Caco-2 (cell line): ENCODE data around the gene DOCK10. TPM values are rescaled to one million over a fixed set of nuclear protein-coding genes. Genes with fewer than 3 reads are reported as not detected.

ENCODE experiments used
- BruUV-seq: library from RNA; stranded (reverse); fragments of 400-500 nt; replicated peaks from 2 replicates; lab custom pipeline; 2021; lab: Mats Ljungman, UMichigan
- CTCF ChIA-PET: fragments of 300-600 bp; sonication (Branson Sonifier 250); formaldehyde crosslinking; loops from one replicate; lab custom pipeline; 2022; ENCODE audit warnings: antibody characterized with exemption; lab: Charles Lee
- POLR2A ChIA-PET: fragments of 300-600 bp; sonication (Branson Sonifier 250); formaldehyde crosslinking; loops from one replicate; lab custom pipeline; 2022; ENCODE audit warnings: antibody characterized with exemption; lab: Charles Lee
- DNase-seq, 2 experiments: peaks; one replicate each; pipeline versions ENCODE4 v3.0.0 to v3.0.0-alpha.2; 2020 to 2022
- H3K27me3 ChIP-seq: replicated peaks from 2 replicates; pipeline ENCODE4 v1.6.0; 2011; ENCODE audit warnings: low read length; ENCODE audit not compliant: control insufficient read depth, insufficient read depth
- H3K36me3 ChIP-seq: 2 replicates; pipeline ENCODE4 v1.5.1; 2011; ENCODE audit warnings: low read length; ENCODE audit not compliant: control insufficient read depth, insufficient read depth
- H3K4me1 ChIP-seq: fragments of 250-450 bp; sonication (Bioruptor Pico); 2 replicates; pipeline ENCODE4 v1.5.1; 2020; ENCODE audit warnings: mild to moderate bottlenecking
- H3K4me3 ChIP-seq: 2 replicates; pipeline ENCODE4 v1.5.1; 2011; ENCODE audit warnings: low read depth, mild to moderate bottlenecking, control low read depth, low read length
- H3K9me3 ChIP-seq: fragments of 250-450 bp; sonication (Bioruptor Pico); 2 replicates; pipeline ENCODE4 v1.5.1; 2020; ENCODE audit warnings: mild to moderate bottlenecking, moderate library complexity
- H3K27ac Mint-ChIP-seq: one replicate; pipeline ENCODE4 v1.8.0; 2022; ENCODE audit warnings: mixed read lengths; ENCODE audit not compliant: unreplicated experiment
- H3K27me3 Mint-ChIP-seq: one replicate; pipeline ENCODE4 v1.8.0; 2022; ENCODE audit warnings: mixed read lengths; ENCODE audit not compliant: insufficient read depth, unreplicated experiment
- H3K36me3 Mint-ChIP-seq: one replicate; pipeline ENCODE4 v1.8.0; 2022; ENCODE audit warnings: mild to moderate bottlenecking, mixed read lengths; ENCODE audit not compliant: insufficient read depth, unreplicated experiment
- H3K4me1 Mint-ChIP-seq: one replicate; pipeline ENCODE4 v1.8.0; 2022; ENCODE audit warnings: low read depth, mixed read lengths; ENCODE audit not compliant: unreplicated experiment
- H3K4me3 Mint-ChIP-seq: one replicate; pipeline ENCODE4 v1.8.0; 2022; ENCODE audit warnings: mild to moderate bottlenecking, moderate library complexity, mixed read lengths; ENCODE audit not compliant: unreplicated experiment
- H3K9me3 Mint-ChIP-seq: one replicate; pipeline ENCODE4 v1.8.0; 2022; ENCODE audit warnings: mixed read lengths; ENCODE audit not compliant: unreplicated experiment
- intact Hi-C: fragments of 100-400 bp; cut with micrococcal nuclease; formaldehyde crosslinking; loops from one replicate; pipeline ENCODE4 v1.10.0; 2022; ENCODE audit not compliant: unreplicated experiment
- total RNA-seq: library from RNA; stranded (reverse); gene quantifications from 2 replicates; pipeline ENCODE4 v1.2.3, GENCODE V29; 2022
- TF ChIP-seq, protein P1 (sequence below), 2 experiments: fragments of 200-600 bp in 1 of 2; IDR thresholded peaks; 1 replicate in 1 of 2; 2 replicates in 1 of 2; pipeline versions ENCODE4 v1.5.1 to v1.8.0; 2011 to 2022; ENCODE audit warnings: antibody characterized with exemption in 1 of 2, control low read depth in 1 of 2, inconsistent platforms in 1 of 2, low read depth in 1 of 2, low read length in 1 of 2, mild to moderate bottlenecking in 1 of 2, moderate library complexity in 1 of 2; ENCODE audit not compliant: insufficient read depth in 1 of 2, severe bottlenecking in 1 of 2, unreplicated experiment in 1 of 2

Gene DOCK10
- total RNA-seq, 1 experiment from 2014 or later = not detected

GRCh38 chr2:224729435-224729834 is 312.8 kb downstream of the DOCK10 start:
- Histone ChIP-seq H3K4me1 (no peaks in the 10 kb centered on the region), H3K9me3 (no peaks in the 10 kb centered on the region), H3K4me3 (no peak overlapping the region), H3K27me3 (no peaks in the 10 kb centered on the region), H3K36me3 (no peaks in the 10 kb centered on the region)
- BruUV-seq = no TSS peak
- no peaks in the 10 kb centered on the region for H3K36me3 Mint-ChIP-seq
- no peak overlapping the region for H3K4me3 Mint-ChIP-seq
- CTCF ChIA-PET = no interaction called here
- no peaks in the 10 kb centered on the region for H3K27me3 Mint-ChIP-seq
- DNase-seq = no peak
- no peak overlapping the region for H3K27ac Mint-ChIP-seq
- TF ChIP-seq, protein P1, sequence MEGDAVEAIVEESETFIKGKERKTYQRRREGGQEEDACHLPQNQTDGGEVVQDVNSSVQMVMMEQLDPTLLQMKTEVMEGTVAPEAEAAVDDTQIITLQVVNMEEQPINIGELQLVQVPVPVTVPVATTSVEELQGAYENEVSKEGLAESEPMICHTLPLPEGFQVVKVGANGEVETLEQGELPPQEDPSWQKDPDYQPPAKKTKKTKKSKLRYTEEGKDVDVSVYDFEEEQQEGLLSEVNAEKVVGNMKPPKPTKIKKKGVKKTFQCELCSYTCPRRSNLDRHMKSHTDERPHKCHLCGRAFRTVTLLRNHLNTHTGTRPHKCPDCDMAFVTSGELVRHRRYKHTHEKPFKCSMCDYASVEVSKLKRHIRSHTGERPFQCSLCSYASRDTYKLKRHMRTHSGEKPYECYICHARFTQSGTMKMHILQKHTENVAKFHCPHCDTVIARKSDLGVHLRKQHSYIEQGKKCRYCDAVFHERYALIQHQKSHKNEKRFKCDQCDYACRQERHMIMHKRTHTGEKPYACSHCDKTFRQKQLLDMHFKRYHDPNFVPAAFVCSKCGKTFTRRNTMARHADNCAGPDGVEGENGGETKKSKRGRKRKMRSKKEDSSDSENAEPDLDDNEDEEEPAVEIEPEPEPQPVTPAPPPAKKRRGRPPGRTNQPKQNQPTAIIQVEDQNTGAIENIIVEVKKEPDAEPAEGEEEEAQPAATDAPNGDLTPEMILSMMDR (IDR thresholded peaks at IDR 0.05; ENCODE audit: insufficient read depth in 1 of 2, low read depth in 1 of 2, low read length in 1 of 2, severe bottlenecking in 1 of 2, unreplicated experiment in 1 of 2) = no peak
- no peaks in the 10 kb centered on the region for H3K4me1 Mint-ChIP-seq
- intact Hi-C loops = no loop called here
- H3K9me3 Mint-ChIP-seq = peaks cover 8% of the 10 kb centered on the region
- POLR2A ChIA-PET = no interaction called here

GRCh38 chr2:224724331-224724730 is 317.9 kb downstream of the DOCK10 start:
- Mint-ChIP-seq H3K9me3 (peaks cover 8% of the 10 kb centered on the region), H3K4me3 (no peak overlapping the region), H3K27me3 (no peaks in the 10 kb centered on the region), H3K4me1 (no peaks in the 10 kb centered on the region), H3K36me3 (no peaks in the 10 kb centered on the region), H3K27ac (no peak overlapping the region)
- H3K9me3 ChIP-seq = no peaks in the 10 kb centered on the region
- H3K4me1 ChIP-seq = no peaks in the 10 kb centered on the region
- BruUV-seq = no TSS peak
- DNase-seq = no peak
- CTCF ChIA-PET = no interaction called here
- intact Hi-C loops = no loop called here
- H3K4me3 ChIP-seq = no peak overlapping the region
- POLR2A ChIA-PET = no interaction called here
- H3K36me3 ChIP-seq = no peaks in the 10 kb centered on the region
- TF ChIP-seq, protein P1 (IDR thresholded peaks at IDR 0.05; ENCODE audit: insufficient read depth in 1 of 2, low read depth in 1 of 2, low read length in 1 of 2, severe bottlenecking in 1 of 2, unreplicated experiment in 1 of 2) = no peak
- no peaks in the 10 kb centered on the region for H3K27me3 ChIP-seq

DNA sequence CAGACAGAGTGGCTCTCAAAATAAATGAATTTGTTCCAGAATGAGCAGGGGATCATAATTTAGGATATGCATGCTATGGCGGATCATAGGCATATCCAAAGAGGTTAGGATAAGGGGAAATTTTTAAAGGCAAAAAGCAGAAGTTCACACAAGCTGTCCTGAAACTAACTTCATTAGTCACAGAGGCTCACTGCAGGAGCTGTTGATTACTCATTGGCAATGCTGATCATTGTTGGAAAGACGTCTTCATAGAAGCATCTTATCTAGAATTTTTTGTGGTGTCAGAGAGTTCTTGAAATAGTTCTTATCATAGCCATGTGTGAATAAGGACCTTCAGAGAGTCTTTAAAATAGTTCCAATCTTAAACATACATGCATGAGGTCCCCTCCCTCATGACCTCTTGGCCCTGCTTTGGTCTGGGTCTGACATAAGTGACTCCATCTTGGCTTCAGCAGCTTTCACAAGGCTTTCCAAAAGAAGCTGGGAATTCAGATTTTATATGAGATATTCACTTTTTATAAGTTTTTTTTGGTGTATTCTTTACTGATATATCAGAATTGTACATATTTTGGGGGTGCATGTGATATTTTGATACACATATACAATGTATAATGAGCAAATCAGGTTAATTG is 318.6 kb downstream of the DOCK10 start:
- Mint-ChIP-seq H3K4me1 (no peaks in the 10 kb centered on the region), H3K4me3 (no peak overlapping the region), H3K9me3 (peaks cover 8% of the 10 kb centered on the region), H3K36me3 (no peaks in the 10 kb centered on the region), H3K27ac (no peak overlapping the region), H3K27me3 (no peaks in the 10 kb centered on the region)
- no peak overlapping the region for H3K4me3 ChIP-seq
- no peak for DNase-seq
- no TSS peak for BruUV-seq
- no peaks in the 10 kb centered on the region for H3K9me3 ChIP-seq
- no peaks in the 10 kb centered on the region for H3K4me1 ChIP-seq
- no peaks in the 10 kb centered on the region for H3K27me3 ChIP-seq
- H3K36me3 ChIP-seq = no peaks in the 10 kb centered on the region
- ChIA-PET CTCF (no interaction called here), POLR2A (no interaction called here)
- TF ChIP-seq, protein P1 (IDR thresholded peaks at IDR 0.05; ENCODE audit: insufficient read depth in 1 of 2, low read depth in 1 of 2, low read length in 1 of 2, severe bottlenecking in 1 of 2, unreplicated experiment in 1 of 2) = no peak
- intact Hi-C loops = no loop called here
